Stimulated activated CD4-positive, alpha-beta T cell treated with anti-CD3 and anti-CD28 coated beads, TNF-alpha, amount 100 ng/mL, for 48 hours (primary cell): Measurements from ENCODE around the gene RHPN2.
A peak's percentile ranks its signal among the peaks of the same experiment; 100 is the strongest.

Source experiments
- DNase-seq, 3 donors: peaks; one replicate each; pipeline ENCODE4 v3.0.0-alpha.2; 2020; ENCODE audit warnings: low read depth in 3 of 3

RHPN2 gene

GRCh38 chr19:33064792-33065550, at the start of gene RHPN2:
TSS of gene RHPN2 (minus strand) at chr19:33064888. CDS start at chr19:33064852, 36 bp downstream.
- DNase-seq: peak; percentile 21 to 56 (median 43)

- DNase-seq: no peak
Observed at GRCh38 chr19:33114312-33114711, 49.6 kb upstream of the RHPN2 start.

DNA sequence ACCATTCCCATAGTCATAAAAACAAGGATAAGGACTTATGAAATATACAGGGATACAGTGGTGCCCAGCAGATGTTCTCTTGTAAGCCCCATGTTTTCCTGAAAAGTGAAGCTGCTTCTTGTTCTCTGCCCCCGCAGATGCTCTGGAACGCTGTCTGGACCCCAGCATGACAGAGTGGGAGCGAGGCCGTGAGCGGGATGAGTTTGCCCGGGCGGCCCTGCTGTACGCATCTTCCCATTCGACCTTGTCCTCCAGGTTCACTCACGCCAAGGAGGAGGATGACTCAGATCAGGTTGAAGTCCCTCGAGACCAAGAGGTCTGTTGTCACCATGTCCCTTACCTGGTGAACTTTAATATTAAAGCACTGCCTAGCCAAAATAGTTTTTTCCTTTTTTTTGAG, 46.9 kb upstream of the RHPN2 start:
- DNase-seq: no peak

GRCh38 chr19:33110137-33110910, 45.6 kb upstream of the RHPN2 start:
- no peak for DNase-seq

- no peak for DNase-seq
Observed at GRCh38 chr19:33108161-33108560, 43.5 kb upstream of the RHPN2 start.

- DNase-seq: no peak
Observed at GRCh38 chr19:33102893-33103292, 38.2 kb upstream of the RHPN2 start.

DNA sequence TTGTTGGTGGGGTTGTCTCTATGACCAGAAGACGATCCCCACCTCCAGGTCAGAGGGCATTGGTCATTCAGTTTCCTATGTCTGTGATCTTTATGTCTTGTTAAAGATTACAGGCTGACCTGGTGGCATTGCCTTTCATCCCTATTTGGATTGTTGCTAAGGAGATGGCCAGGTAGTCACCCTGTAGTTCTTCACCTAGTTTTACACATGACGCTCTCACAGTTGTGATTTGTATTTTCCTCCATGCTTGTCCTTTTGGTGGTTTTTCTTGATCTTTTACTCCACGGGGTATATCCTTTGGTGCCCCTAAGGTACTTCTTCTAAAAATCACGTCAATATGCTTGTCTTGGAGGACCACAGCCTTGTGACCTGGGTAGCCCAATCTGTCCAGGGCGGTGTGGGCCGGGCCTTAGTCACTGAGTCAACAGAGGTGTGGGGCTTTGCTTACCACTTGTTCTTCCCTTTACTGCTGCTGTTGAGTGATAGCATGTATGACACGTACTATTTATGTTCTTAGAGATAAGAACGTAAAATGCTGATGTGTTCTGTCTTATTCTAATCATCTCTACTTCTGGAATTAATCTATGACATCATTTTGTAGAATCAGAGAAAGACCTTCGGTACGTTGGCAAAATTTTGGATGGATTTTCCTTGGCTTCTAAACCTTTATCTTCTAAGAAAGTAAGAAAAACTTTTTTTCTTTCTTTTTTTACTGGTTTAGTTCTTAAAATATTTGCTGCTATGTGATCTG, 36.4 kb upstream of the RHPN2 start:
- no peak for DNase-seq

DNA sequence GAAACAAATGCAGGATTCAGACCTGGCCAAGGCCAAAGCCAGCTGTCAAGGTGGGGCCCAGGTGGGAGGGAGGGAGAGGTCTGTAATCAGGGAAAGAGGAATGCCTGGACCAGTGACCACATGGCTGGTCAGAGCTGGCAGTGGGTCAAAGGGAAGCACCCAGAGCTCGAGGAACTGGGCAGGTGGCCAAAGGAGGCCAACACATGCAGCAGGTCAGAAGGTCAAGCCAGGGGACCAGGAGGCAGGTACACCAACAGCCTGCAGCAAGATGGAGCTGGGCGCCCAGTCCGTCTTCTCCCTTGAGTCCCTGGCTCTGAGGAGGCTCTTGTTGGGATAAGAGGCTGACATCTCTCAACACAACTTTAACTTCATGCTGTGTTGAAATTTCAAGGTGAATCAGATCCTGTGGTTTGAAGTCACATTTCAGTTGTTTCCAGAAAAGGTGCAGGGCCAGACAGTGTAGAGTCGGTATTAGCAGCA, 33.4 kb upstream of the RHPN2 start:
- DNase-seq: no peak

DNA sequence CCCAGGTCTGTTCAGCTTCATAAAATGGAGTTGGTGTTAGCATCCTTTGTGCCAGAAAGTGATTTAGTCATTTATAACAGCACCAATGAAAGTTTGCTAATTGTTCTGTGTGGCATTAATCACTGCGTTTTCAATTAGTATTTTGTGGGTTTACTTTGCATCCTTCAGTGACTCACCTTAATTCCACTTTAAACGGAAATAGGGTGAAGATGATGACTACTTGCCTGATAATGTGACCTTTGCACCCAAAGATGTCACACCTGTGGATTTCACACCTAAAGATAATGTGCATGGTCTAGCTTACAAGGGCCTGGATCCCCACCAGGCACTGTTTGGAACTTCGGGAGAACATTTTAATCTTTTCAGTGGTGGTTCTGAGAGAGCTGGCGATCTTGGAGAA, 31.3 kb upstream of the RHPN2 start:
- no peak for DNase-seq

- no peak for DNase-seq
Observed at GRCh38 chr19:33094436-33095067, 29.9 kb upstream of the RHPN2 start.

DNA sequence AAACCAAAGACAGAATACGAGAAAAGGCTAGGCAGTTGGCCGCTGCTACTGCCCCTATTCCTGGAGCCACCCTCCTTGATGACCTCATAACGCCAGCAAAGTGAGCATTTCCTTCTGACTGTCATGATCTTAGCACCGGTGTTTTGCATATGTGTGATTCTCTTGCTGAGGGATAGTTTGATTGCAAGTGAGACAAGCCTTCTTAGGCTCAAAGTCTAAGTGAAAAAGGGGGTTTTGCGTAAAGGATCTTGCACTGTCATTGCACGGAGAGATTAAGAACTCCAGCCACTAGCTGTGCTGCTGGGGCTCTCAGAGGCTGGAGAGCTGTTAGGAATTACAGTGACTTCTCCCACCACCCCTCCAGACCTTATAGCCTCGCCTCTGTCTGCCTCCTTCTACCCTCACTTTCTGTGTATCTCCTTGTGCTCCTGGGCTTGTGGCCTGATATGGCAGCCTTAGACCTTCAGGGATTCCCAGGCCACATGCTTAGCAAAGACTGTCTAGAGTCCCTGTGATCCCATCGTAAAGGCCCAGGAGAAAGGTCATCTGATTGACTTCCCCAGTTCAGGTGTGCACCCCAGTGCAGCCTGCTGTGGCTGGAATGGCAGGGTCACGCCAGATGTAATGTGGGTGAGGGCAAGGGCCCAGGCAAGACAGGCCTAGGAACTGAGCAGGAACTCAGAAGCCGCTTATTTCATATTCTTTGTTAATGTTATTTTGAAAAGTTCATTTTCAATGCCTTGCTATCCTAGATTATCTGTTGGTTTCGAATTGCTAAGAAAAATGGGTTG, 28.9 kb upstream of the RHPN2 start:
- no peak for DNase-seq

GRCh38 chr19:33090179-33090578, 25.5 kb upstream of the RHPN2 start:
- no peak for DNase-seq

- DNase-seq: no peak
Observed at GRCh38 chr19:33089010-33089409, 24.3 kb upstream of the RHPN2 start.

GRCh38 chr19:33086955-33087354, 22.3 kb upstream of the RHPN2 start:
- DNase-seq: no peak

GRCh38 chr19:33085570-33086128, 21.0 kb upstream of the RHPN2 start:
- no peak for DNase-seq

GRCh38 chr19:33080761-33081681, 16.3 kb upstream of the RHPN2 start, which contains the start of gene GPATCH1:
TSS of gene GPATCH1 (plus strand) at chr19:33081181. CDS start at chr19:33081194, 13 bp downstream.
- DNase-seq: peak; percentile 71 to 87 (median 78)

GRCh38 chr19:33075519-33075918, 10.8 kb upstream of the RHPN2 start:
- DNase-seq: no peak

DNA sequence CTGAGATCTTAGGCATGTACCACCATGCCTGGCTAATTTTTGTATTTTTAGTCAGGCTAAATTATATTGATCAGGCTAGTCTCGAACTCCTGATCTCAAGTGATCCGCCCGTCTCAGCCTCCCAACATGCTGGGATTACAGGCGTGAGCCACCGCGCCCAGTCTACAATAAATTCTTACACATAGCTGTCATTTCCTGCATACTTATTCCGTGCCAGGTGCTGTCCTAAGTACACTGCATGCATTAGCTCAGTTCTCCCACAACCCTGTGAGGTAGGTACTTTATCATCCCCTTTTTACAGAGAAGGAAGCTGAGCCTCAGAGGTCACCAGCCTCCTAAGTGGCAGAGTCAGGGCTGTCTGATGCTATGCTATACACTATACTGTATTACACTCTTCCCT, 7.2 kb upstream of the RHPN2 start:
- no peak for DNase-seq

GRCh38 chr19:33067121-33067520, 2.4 kb upstream of the RHPN2 start:
- DNase-seq: no peak
